ENCODE data around the gene TENM4.

Gene TENM4

GRCh38 chr11:78995171-78995570 is 445.7 kb downstream of the TENM4 start:
- TF ChIP-seq EGR1 (IDR thresholded peaks at IDR 0.05) (no peak), CEBPB (IDR thresholded peaks at IDR 0.05) (no peak), FOXM1 (IDR thresholded peaks at IDR 0.05; ENCODE audit: borderline replicate concordance, low read depth) (no peak), YY1 (IDR thresholded peaks at IDR 0.05; ENCODE audit: low read depth) (no peak), TEAD4 (IDR thresholded peaks at IDR 0.05) (no peak), MAX (IDR thresholded peaks at IDR 0.05) (no peak), REST (IDR thresholded peaks at IDR 0.05; ENCODE audit: low read depth) (no peak), CREB1 (IDR thresholded peaks at IDR 0.05; ENCODE audit: low read depth) (no peak), TCF12 (IDR thresholded peaks at IDR 0.05; ENCODE audit: low read depth) (no peak), RAD21 (IDR thresholded peaks at IDR 0.05; ENCODE audit: low read depth) (no peak), ZBTB7A (IDR thresholded peaks at IDR 0.05; ENCODE audit: low read depth) (no peak), TAF1 (IDR thresholded peaks at IDR 0.05; ENCODE audit: low read depth) (no peak)

GRCh38 chr11:78993802-78994430 is 446.9 kb downstream of the TENM4 start:
- no peak for TF ChIP-seq CREB1 (IDR thresholded peaks at IDR 0.05; ENCODE audit: low read depth)
- no peak for TF ChIP-seq CEBPB (IDR thresholded peaks at IDR 0.05)
- TF ChIP-seq TEAD4 (IDR thresholded peaks at IDR 0.05), result no peak
- no peak for TF ChIP-seq NFIC (IDR thresholded peaks at IDR 0.05)
- TF ChIP-seq RAD21 (IDR thresholded peaks at IDR 0.05; ENCODE audit: low read depth), result no peak
- no peak for TF ChIP-seq FOXM1 (IDR thresholded peaks at IDR 0.05; ENCODE audit: borderline replicate concordance, low read depth)
- no peak for TF ChIP-seq TAF1 (IDR thresholded peaks at IDR 0.05; ENCODE audit: low read depth)
- no peak for TF ChIP-seq EGR1 (IDR thresholded peaks at IDR 0.05)

DNA sequence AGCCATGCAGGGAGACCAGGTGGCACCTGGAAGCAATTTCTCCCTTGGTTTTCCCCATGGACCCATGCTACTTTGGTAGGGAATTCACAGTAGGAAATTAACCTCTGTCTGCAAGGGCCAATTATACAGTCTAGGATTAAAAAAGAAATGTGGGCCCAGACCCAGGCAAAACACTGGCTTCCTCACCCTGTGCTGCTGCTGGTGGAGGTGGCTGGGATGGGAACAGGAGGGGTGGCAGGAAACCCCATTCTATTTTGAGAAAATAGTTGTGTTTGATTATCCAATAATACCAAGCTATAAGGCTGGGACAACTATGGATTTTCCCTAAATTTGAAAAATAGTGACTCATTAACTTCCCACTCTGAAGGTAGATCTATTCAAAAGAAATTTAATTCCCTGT is 449.1 kb downstream of the TENM4 start:
- no peak for TF ChIP-seq NFIC (IDR thresholded peaks at IDR 0.05)
- TF ChIP-seq TAF1 (IDR thresholded peaks at IDR 0.05; ENCODE audit: low read depth), result no peak
- TF ChIP-seq TEAD4 (IDR thresholded peaks at IDR 0.05), result no peak
- TF ChIP-seq CREB1 (IDR thresholded peaks at IDR 0.05; ENCODE audit: low read depth), result no peak
- TF ChIP-seq ZBTB7A (IDR thresholded peaks at IDR 0.05; ENCODE audit: low read depth), result no peak
- TF ChIP-seq TCF12 (IDR thresholded peaks at IDR 0.05; ENCODE audit: low read depth), result no peak
- TF ChIP-seq REST (IDR thresholded peaks at IDR 0.05; ENCODE audit: low read depth), result no peak
- no peak for TF ChIP-seq CEBPB (IDR thresholded peaks at IDR 0.05)
- no peak for TF ChIP-seq EGR1 (IDR thresholded peaks at IDR 0.05)
- TF ChIP-seq USF1 (IDR thresholded peaks at IDR 0.05), result no peak
- no peak for TF ChIP-seq FOXM1 (IDR thresholded peaks at IDR 0.05; ENCODE audit: borderline replicate concordance, low read depth)
- no peak for TF ChIP-seq RAD21 (IDR thresholded peaks at IDR 0.05; ENCODE audit: low read depth)
- no peak for TF ChIP-seq MAX (IDR thresholded peaks at IDR 0.05)
- no peak for TF ChIP-seq YY1 (IDR thresholded peaks at IDR 0.05; ENCODE audit: low read depth)
- TF ChIP-seq EP300 (IDR thresholded peaks at IDR 0.05; ENCODE audit: borderline replicate concordance), result no peak

DNA sequence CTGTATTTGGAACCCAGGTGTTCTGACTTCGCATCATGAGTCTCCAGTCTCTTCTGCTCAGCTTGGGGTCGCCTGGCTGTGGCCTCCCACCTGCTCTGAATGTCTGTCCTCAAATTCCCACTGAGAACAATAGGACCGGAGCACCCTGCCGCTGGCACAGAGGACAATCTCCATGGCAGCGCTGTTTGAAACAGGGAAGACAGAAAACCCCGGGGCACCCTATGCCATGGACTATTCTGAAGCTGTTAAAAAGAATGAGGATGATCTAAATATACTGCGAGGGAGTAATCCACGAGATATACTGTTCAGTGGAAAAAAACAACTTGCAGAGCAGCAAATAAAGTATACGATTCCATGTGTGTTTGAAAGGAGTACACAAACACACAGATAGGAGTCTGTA is 450.6 kb downstream of the TENM4 start:
- TF ChIP-seq EP300 (IDR thresholded peaks at IDR 0.05; ENCODE audit: borderline replicate concordance), result no peak
- no peak for TF ChIP-seq CREB1 (IDR thresholded peaks at IDR 0.05; ENCODE audit: low read depth)
- TF ChIP-seq REST (IDR thresholded peaks at IDR 0.05; ENCODE audit: low read depth), result no peak
- no peak for TF ChIP-seq USF1 (IDR thresholded peaks at IDR 0.05)

All from Ishikawa (cell line).